GM12801 (cell line): ENCODE data around the gene VAPB.

Source experiments
- TF ChIP-seq, protein P1 (sequence below): IDR thresholded peaks from one replicate; pipeline ENCODE4 v1.5.1; 2011; ENCODE audit warnings: control low read depth; ENCODE audit not compliant: insufficient read length; ENCODE audit errors: extremely low read depth

Gene VAPB

DNA sequence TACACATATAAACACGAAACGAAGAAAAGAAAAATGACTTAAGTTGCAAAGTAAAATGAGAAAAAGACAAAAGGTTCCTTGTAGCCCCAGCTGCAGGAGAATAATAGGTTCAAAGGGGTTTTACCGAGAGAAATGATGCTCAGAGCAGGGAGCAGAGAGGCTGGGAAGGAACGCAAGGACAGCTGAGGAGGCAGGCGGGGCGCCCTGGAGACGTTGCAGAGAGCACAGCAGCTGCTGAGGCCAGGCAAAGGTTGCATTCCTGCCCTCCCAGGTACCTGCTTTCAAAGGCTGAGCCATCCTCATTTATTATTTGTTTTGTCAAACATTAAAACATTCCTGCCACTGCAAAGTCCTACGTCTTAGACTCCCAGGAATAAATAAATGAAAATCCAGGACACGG lies 16.2 kb upstream of the VAPB start:
- TF ChIP-seq, protein P1, sequence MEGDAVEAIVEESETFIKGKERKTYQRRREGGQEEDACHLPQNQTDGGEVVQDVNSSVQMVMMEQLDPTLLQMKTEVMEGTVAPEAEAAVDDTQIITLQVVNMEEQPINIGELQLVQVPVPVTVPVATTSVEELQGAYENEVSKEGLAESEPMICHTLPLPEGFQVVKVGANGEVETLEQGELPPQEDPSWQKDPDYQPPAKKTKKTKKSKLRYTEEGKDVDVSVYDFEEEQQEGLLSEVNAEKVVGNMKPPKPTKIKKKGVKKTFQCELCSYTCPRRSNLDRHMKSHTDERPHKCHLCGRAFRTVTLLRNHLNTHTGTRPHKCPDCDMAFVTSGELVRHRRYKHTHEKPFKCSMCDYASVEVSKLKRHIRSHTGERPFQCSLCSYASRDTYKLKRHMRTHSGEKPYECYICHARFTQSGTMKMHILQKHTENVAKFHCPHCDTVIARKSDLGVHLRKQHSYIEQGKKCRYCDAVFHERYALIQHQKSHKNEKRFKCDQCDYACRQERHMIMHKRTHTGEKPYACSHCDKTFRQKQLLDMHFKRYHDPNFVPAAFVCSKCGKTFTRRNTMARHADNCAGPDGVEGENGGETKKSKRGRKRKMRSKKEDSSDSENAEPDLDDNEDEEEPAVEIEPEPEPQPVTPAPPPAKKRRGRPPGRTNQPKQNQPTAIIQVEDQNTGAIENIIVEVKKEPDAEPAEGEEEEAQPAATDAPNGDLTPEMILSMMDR, result no peak

DNA sequence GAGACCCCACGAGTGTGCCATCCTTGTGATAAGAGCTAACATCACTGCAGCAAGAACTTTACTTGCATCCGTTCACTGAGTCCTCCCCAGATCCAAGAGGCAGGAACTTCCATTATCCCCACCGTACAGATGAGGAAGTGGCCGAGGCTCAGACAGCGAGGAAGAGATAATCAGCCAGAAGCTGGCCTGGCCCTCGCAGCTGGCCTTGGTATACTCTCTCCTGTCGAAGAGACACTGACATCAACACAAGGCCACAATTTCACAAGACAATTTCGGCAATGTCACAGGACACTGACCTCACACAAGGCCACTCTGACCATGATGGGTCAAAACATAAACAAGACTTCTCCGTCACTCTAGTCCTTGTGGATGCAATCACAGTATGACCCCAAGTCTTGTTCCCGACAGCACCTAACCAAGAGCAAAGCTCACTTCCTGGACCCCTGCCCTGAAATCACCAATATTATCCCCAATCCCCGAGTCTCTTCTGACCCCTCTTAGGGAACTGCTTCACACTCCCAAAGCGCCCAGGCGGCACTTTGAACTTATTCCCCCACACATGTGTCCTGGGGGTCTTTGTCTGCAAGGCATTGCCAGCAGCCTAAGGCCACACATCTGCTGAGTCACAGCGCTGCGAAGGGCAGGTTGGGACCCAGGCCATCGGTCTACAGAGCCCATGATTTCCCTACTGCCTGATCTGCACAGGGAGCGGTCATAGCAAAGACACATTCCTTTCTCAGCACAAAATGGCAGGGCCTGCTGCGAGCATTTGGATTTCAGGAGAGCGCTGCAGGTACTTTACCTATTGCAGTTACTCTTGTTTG lies 14.8 kb upstream of the VAPB start:
- TF ChIP-seq, protein P1, result no peak

DNA sequence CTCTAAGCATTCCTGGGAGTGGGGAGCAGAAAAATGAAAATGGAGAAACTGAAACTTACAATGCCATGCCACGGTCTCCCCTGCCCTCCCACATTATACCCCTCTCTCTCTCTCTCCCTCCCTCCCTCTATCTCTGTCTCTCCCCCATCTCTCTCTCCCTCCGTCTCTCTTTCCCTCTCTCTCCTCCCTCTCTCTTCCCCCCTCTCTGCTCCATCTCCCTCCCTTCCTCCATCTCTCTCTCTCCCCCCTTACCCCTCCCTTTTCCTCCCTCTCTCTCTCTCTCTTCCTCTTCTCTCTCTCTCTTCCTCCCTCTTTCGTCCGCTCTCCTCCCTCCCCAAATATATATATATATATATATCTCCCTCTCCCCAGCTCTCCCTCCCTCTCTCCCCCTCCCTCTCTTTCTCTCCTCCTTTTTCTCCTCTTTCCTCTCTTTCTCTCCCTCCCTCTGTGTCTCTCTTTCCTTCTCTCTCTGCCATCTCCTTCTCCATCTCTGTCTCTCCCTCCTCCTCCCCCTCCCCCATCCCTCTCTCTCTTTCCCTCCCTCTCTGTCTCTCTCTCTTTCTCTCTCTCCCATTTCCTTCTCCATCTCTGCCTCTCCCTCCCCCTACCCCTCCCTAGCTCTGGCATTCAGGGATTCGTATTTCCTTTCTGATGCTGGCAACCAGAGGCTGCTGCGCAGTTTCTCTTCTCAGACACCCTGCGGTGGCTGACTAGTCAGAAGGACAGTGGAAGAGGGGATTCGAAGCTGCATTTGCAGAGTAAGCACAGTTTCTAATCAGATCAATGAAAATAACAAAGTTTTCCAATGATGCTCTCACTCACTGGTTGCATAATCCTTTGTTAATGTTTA lies 13.9 kb upstream of the VAPB start:
- TF ChIP-seq, protein P1, result no peak

DNA sequence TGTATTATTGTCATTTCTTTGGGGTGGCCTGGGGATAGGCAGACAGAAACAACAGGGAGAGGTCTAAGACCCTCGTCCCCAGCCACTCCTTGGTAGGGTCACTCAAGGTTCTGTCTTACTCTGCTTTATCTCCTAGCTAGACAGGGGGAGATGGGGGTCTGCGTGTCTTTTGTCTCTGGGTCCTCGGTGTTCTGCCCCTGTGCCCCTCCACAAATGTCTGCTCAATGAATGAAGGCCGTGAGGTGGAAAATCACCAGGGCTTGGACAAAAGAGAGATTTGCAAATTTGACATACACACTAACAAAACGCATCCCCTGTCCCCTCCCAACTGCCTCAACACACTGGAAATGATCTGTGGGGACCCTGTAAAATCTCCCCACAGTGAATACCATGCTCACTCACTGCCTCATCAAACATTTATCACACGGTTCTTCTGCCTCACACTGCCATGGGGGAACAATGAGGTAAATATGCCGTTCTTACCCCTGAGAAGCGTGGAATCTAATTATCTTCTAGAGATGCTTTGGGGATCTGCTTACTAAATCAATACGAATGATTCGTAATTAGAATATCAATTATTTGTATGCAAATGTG lies 13.2 kb upstream of the VAPB start:
- TF ChIP-seq, protein P1, result no peak

DNA sequence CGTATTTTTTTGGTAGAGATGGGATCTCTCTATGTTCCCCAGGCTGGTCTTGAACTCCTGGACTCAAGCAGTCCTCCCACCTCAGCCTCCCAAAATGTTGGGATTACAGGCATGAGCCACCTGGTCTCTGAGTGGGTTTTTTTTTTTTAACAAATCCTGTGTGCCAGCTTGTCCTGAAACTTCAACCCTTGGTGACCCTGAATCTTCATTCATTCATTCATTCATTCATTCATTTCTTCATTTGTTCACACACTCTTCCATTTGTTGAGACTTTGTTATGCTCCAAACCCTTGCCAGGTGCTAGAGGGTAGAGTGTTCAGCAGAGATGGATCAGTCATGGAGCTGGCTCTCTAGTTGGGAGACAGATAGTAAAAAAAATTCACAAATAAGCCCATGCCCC lies 12.0 kb upstream of the VAPB start:
- TF ChIP-seq, protein P1, result no peak

DNA sequence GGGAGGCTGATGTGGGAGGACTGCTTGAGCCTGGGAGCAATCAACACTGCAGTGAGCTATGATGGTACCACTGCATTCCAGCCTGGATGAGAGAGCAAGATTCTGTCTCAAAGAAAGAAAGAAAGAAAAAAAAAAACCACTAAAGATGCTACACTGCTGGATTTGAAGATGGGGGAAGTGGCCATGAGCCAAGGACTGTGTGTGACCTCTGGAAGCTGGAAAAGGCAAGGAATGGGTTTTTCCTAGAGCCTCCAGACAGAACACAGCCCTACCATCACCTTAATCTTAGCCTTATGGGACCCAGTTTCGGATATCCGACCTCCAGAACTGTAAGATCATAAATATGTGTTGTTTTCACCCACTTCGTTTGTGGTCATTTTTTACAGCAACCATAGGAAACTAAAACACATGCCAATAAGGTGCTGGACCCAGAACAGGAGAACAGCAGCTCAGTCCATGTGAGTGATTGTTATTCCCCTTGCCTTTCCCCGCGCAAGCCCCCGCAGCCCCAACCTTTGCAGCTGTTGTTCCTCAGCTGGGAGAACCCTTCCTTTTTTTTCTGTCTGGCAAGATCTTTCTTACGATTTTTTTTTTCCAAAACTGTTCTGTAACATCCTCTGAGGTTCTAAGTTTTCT lies 11.1 kb upstream of the VAPB start:
- TF ChIP-seq, protein P1, result no peak

DNA sequence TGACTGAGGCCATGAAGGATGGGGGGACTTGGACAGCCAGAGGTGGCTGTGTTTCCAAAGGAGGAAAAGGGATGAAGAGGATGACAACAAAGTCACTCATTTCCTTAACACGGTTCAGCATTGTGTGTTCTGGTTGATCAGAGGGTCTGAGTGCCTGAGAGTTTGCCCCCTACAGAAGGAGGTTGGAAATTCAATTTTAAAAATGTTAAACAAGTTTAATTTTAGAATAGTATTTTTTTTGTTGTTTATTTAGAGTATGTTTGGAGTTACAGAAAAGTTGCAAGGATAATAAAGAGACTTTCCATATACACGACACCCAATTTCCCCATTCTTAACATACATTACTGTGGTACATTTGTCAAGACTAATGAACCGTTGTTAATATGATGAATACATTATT lies 10.3 kb upstream of the VAPB start:
- TF ChIP-seq, protein P1, result no peak
